Measurements from ENCODE around the gene HS3ST3A1. TPM values are rescaled to one million over a fixed set of nuclear protein-coding genes. Genes with fewer than 3 reads are reported as not detected.

Gene HS3ST3A1
- polyA plus RNA-seq (ENCODE audit: insufficient read length in 4 of 4): 1 to 10 TPM; 1.2 to 4.5 (median 2.7) TPM

DNA sequence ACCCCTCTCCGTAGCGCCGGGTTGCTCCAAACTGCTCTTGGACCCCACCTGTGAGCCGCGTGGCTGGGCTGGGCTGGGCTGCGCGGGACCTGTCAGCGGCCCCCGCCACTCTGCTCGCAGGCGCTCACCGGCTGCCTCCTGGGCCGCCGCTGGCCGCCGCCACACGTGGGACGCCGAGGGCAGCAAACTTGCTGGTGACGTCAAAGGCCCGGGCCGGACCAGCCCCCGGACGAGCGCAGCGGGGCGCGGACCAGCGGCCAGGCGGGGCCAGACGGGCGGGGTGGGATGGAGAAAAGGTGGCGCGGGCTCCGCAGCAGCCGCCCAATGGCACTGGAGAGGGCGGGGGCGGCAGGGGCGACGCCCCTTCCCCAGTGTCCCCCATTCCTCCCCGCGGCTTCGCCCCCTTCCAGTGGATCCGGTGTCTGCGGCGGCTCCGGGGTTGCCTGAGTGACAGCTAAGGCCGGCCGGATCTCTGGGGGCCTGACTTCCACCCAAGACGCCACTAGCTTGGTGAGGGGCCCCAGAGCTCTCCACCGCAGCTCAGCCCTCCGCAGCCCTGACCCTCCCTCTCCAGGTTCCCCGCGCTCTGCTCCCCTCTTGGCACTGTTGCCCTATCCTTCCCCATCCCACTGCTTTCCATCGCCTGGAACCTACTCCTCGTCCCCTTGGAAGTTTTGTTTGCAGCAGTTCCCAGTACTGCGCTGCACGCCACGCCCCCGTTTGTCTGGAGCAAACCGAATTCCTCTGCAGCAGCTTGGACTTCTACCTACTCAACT, at the start of gene HS3ST3A1:
TSS of gene HS3ST3A1 (minus strand) at position 154 of the 776 bp plus-strand sequence. CDS start 800 bp downstream, outside the sequence.
- DNase-seq (ENCODE audit: low read depth in 4 of 4, low spot score in 3 of 4): peak in 2 of 4 donors; percentile 64 to 70

GRCh38 chr17:13650096-13650675, 48.5 kb upstream of the HS3ST3A1 start:
- no peak for DNase-seq (ENCODE audit: low read depth in 4 of 4, low spot score in 3 of 4)

DNA sequence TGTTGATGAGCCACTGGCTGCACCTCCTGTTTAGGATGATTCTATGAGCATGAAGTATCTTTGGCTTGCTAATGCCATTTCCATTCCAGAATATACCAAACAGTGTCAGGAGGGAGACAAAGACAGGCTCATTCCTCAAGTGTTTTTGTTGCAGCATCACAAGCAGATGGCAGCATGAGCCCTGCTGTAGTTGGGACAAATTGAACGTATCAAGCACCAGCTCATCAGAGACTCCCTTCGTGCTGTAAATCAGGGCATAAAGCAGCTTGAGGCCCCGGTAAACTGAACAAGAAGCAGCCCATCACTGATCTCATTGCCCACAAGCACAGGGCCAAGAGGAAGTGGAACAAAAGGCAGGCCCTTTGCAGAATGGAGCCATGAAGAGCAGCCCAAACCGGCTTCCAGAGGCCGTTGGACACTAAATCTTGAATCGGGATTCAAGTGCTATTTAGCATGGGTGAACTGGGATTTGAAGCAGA, 45.9 kb upstream of the HS3ST3A1 start:
- DNase-seq (ENCODE audit: low read depth in 4 of 4, low spot score in 3 of 4): no peak

- DNase-seq (ENCODE audit: low read depth in 4 of 4, low spot score in 3 of 4): no peak
Observed at GRCh38 chr17:13646969-13647542, 45.3 kb upstream of the HS3ST3A1 start.

DNA sequence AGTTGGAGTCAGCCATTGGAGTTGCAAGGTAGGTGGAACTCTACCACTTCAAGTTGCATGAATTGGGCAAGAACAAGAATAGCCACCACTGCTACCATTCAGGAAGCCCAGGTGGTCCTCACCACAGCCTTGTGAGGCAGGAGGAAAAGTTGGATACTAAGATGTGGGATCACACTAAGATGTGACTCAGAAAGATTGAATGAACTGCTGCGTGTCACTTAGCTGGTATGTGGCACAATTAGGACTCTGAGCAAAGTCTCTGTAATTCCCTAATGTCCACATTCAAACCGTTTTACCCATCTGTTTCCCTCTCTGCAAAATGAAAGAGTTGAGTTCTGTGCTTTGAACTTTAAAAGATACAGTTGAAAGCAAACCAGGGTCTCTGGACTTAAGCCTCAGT, 44.7 kb upstream of the HS3ST3A1 start:
- no peak for DNase-seq (ENCODE audit: low read depth in 4 of 4, low spot score in 3 of 4)

DNA sequence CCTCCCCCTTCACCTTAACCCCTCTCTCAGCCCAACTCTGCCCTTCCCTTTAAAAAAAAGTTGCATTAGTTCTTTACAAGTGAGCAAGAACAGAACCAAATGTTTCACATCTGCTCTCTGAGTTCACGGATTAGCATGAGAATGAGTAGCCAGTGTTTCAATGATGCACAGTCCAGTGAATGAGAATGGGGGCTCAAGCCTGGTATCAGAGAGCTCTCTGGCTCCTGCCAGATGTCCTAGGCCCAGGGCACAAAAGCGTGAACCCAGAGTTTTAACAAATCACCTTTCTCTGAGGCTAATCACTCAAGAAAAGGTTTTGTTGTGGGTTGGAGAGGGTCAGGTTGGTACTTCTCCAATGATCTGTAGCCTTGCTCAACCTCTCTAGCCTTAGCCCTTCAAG, 41.5 kb upstream of the HS3ST3A1 start:
- DNase-seq (ENCODE audit: low read depth in 4 of 4, low spot score in 3 of 4): no peak

GRCh38 chr17:13642188-13642587, 40.5 kb upstream of the HS3ST3A1 start:
- DNase-seq (ENCODE audit: low read depth in 4 of 4, low spot score in 3 of 4): no peak

GRCh38 chr17:13640551-13640950, 38.8 kb upstream of the HS3ST3A1 start:
- no peak for DNase-seq (ENCODE audit: low read depth in 4 of 4, low spot score in 3 of 4)

DNA sequence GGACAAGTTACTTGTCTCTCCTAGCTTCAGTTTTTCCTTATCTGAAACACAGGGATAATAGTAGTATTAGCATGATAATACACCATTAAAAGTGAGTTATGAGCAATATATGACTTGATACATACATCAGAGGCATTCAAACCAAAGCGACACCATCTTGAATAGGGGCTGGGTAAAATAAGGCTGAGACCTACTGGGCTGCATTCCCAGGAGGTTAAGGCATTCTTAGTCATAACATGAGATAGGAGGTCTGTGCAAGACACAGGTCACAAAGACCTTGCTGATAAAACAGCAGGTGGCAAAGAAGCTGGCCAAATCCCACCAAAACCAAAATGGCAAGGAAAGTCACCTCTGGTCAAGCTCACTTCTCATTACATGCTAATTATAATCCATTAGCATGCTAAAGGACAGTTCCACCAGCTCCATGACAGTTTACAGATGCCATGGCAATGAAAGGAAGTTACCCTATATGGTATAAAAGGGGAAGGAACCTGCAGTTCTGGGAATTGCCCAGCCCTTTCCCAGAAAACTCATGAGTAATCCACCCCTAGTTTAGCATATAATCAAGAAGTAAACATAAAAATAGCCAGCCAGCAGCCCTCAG, 37.2 kb upstream of the HS3ST3A1 start:
- no peak for DNase-seq (ENCODE audit: low read depth in 4 of 4, low spot score in 3 of 4)

GRCh38 chr17:13636951-13637350, 35.2 kb upstream of the HS3ST3A1 start:
- no peak for DNase-seq (ENCODE audit: low read depth in 4 of 4, low spot score in 3 of 4)

DNA sequence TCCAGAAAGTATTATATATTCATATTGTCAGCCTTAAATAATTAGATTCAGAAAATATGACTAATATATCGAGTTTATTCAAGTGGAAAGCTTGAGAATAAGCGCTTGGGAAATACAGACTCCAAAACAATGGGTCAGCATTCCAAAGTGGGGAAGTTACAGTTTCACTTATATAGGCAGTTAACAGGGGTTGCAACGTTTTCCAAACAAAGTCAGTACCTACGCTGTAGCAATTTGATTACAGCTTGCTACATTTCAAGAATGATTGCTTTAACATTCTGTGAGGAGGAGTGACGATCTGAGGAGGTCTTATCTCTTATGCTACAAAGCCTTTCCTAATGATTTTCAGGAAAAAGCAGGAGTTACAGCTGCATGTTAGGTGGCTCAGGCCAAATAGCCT, 34.2 kb upstream of the HS3ST3A1 start:
- DNase-seq (ENCODE audit: low read depth in 4 of 4, low spot score in 3 of 4): no peak

DNA sequence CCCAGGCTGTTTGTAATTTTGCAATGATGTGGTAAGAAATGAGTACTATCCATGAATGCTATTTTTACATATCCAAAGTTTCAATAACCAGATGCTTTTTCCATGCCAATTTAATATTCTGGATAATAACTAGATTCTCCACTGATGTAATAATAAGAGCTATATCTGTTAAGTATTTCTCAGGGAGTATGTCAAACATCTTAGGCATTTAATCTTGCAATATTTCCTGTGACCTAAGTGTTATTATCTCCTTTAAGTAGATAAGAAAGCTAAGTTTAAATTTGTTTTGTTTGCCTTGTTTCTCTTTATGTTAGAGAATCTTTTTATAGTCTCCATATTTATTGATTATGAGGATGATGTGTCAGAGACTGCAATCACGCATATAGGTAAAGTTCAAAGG, 32.3 kb upstream of the HS3ST3A1 start:
- DNase-seq (ENCODE audit: low read depth in 4 of 4, low spot score in 3 of 4): no peak

GRCh38 chr17:13631529-13631928, 29.8 kb upstream of the HS3ST3A1 start:
- no peak for DNase-seq (ENCODE audit: low read depth in 4 of 4, low spot score in 3 of 4)

DNA sequence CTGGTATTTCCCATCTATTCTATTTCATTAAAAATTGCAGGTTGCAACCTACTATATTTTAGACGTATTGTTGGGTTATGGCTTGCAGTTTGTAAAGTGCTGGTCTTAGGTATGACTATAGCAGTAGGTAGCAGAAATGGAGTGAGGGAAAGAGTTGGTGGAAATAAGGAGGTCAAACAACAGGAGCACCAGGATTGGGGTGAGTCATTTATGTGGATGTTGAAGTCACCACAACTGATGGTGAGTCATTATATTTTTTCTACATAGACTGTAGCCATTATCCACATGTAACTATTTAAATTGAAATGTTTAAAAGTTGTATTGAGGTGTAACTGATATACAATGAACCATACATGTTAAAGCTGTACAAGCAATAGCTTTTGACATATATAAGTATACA, 25.0 kb upstream of the HS3ST3A1 start:
- DNase-seq (ENCODE audit: low read depth in 4 of 4, low spot score in 3 of 4): no peak

DNA sequence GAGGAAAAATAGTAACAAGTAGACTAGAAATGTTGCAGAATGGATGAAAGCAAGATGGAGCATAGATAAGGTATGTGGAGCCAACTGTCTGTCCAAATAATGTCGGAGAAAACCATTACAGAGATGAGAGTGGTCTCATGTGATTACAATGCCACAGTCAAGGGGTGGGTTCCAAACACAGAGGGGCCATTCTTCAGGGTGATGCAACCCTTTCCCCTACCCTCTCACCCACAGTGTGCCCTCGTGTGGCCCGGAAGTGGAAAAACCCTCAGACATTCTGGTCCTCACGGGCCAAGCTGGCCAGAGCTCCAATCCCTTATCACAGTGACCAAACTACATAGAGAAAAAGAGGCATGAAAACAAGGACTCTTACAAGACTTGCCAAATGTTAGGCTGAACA, 17.7 kb upstream of the HS3ST3A1 start:
- DNase-seq (ENCODE audit: low read depth in 4 of 4, low spot score in 3 of 4): no peak

GRCh38 chr17:13616031-13616430, 14.3 kb upstream of the HS3ST3A1 start:
- DNase-seq (ENCODE audit: low read depth in 4 of 4, low spot score in 3 of 4): no peak

- no peak for DNase-seq (ENCODE audit: low read depth in 4 of 4, low spot score in 3 of 4)
Observed at GRCh38 chr17:13609941-13610340, 8.2 kb upstream of the HS3ST3A1 start.

GRCh38 chr17:13601322-13601775, 380 bp downstream of the HS3ST3A1 start:
- DNase-seq (ENCODE audit: low read depth in 4 of 4, low spot score in 3 of 4): no peak

- DNase-seq (ENCODE audit: low read depth in 4 of 4, low spot score in 3 of 4): no peak
Observed at GRCh38 chr17:13600475-13601321, 1.0 kb downstream of the HS3ST3A1 start.

GRCh38 chr17:13599864-13600263, 1.9 kb downstream of the HS3ST3A1 start:
- no peak for DNase-seq (ENCODE audit: low read depth in 4 of 4, low spot score in 3 of 4)

Data from left renal pelvis (tissue), 4 donors.